Measurements from ENCODE around the gene AGBL4.

DNA sequence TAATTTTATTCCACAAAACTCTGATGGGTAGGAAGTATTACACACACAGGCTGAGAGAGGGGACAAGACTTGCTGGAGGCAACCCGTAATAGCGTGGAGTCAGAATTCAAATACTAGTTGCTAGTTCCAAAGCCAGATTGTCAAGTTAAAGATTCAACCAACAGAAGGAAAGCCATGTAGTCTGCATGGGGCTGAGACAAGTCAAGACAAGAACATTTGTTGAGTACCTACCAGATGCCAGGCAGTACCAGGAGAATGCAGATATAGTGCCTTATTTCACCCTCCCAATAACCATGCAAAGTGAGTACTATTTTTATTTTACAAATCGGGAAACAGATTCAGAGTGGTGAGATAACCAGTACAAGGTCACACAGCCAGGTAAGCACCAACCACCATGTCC, 1441.3 kb downstream of the AGBL4 start:
- TF ChIP-seq CTCF (IDR thresholded peaks at IDR 0.05; ENCODE audit: borderline replicate concordance, extremely low read depth, low read length, poor library complexity, severe bottlenecking), result no peak
- no peak for TF ChIP-seq EZH2 (IDR thresholded peaks at IDR 0.05; ENCODE audit: borderline replicate concordance, low read depth, low read length, severe bottlenecking)
